AG10803 (cell line): ENCODE results near the gene LSM14A.
"Not testable (repeated sequence)": the region's sequence is repeated elsewhere in the genome, so short reads cannot be mapped to it uniquely, and the experiment has no call there.

ENCODE experiments used
- DNase-seq: peaks from one replicate; pipeline ENCODE4 v3.0.0; 2010; ENCODE audit warnings: low read depth
- H3K4me3 ChIP-seq: 2 replicates; pipeline ENCODE4 v1.5.1; 2011; ENCODE audit warnings: mild to moderate bottlenecking, low read length, control low read depth
- TF ChIP-seq, protein P1 (sequence below): conservative IDR thresholded peaks from 2 replicates; pipeline ENCODE4 v1.5.1; 2011; ENCODE audit warnings: mild to moderate bottlenecking, low read length, control low read depth, inconsistent platforms

Gene LSM14A

DNA sequence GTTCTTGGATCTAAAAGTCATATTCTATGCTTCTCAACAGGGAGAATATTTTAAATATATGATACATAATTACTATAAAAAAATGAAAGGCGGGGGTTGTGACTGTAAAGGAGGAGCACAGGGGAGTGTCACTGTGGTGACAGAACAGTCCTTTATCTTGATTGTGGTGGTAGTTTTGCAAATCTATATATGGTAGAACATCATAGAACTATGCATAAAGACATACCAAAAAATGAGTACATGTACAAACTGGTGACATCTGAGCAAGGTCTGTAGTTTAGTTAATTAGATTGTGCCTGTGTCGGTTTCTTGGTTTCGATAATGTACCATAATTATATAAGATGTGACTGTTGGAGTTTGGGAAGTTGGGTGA is 43.3 kb downstream of the LSM14A start:
- TF ChIP-seq, protein P1, sequence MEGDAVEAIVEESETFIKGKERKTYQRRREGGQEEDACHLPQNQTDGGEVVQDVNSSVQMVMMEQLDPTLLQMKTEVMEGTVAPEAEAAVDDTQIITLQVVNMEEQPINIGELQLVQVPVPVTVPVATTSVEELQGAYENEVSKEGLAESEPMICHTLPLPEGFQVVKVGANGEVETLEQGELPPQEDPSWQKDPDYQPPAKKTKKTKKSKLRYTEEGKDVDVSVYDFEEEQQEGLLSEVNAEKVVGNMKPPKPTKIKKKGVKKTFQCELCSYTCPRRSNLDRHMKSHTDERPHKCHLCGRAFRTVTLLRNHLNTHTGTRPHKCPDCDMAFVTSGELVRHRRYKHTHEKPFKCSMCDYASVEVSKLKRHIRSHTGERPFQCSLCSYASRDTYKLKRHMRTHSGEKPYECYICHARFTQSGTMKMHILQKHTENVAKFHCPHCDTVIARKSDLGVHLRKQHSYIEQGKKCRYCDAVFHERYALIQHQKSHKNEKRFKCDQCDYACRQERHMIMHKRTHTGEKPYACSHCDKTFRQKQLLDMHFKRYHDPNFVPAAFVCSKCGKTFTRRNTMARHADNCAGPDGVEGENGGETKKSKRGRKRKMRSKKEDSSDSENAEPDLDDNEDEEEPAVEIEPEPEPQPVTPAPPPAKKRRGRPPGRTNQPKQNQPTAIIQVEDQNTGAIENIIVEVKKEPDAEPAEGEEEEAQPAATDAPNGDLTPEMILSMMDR: no peak
- DNase-seq: no peak
- no peak overlapping the region for H3K4me3 ChIP-seq

DNA sequence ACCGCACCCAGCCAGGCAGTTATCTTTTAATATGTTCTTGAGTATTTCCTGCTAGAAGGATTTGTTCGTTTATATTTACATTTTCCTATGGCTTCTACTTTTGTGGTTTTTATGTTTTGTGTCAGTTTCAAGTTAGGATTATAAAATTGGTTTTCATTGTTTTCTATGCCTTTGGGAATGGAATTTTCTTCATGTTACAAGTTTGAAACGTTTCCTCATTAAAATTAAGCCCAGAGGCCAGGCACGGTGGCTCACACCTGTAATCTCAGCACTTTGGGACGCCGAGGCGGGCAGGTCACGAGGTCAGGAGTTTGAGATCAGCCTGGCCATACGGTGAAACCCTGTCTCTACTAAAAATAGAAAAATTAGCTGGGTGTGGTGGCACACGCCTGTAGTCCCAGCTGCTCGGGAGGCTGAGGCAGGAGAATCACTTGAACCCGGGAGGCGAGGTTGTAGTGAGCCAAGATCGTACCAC is 44.5 kb downstream of the LSM14A start:
- H3K4me3 ChIP-seq, DNase-seq: not testable (repeated sequence)

- TF ChIP-seq, protein P1: no peak
- no peak overlapping the region for H3K4me3 ChIP-seq
- peak; percentile 96 for DNase-seq
These were observed 45.9 kb downstream of the LSM14A start for GRCh38 chr19:34217952-34218817.

GRCh38 chr19:34218818-34219164 is 46.5 kb downstream of the LSM14A start:
- DNase-seq: no peak
- TF ChIP-seq, protein P1: no peak

GRCh38 chr19:34220472-34221063 is 48.3 kb downstream of the LSM14A start:
- H3K4me3 ChIP-seq: no peak overlapping the region
- peak; percentile 69 for DNase-seq
- TF ChIP-seq, protein P1: peak; percentile 79

More at GRCh38 chr19:34218818-34219164, 46.5 kb downstream of the LSM14A start:
- H3K4me3 ChIP-seq: no peak overlapping the region

- no peak overlapping the region for H3K4me3 ChIP-seq
- TF ChIP-seq, protein P1: no peak
- no peak for DNase-seq
These were observed 50.1 kb downstream of the LSM14A start for GRCh38 chr19:34222386-34222785.

GRCh38 chr19:34224996-34225658 is 52.8 kb downstream of the LSM14A start:
- H3K4me3 ChIP-seq: no peak overlapping the region
- peak; percentile 23 for DNase-seq
- TF ChIP-seq, protein P1: no peak
